ENCODE measurements around the gene DDHD1.
"Not testable (repeated sequence)": the region's sequence is repeated elsewhere in the genome, so short reads cannot be mapped to it uniquely, and the experiment has no call there.

DDHD1 gene

DNA sequence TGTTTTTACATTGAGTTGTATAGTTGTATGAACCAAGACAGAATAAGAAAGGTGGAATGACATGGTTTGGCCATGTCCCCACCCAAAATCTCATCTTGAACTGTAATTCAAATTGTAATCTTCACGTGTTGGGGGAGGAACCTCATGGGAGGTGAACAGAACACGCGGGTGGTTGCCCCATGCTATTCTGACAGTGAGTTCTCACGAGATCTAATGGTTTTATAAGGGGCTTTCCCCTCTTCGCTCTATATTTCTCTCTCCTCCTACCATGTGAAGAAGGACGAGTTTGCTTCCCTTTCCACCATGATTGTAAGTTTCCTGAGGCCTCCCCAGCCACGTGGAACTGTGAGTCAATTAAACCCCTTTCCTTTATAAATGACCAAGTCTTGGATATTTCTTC, 25.3 kb downstream of the DDHD1 start:
- Histone ChIP-seq H4K20me1 (ENCODE audit: insufficient read depth, low read length, poor library complexity, severe bottlenecking) (no peaks in the 10 kb centered on the region), H3K79me2 (ENCODE audit: insufficient read depth, low read length) (peaks cover 81% of the 10 kb centered on the region)

DNA sequence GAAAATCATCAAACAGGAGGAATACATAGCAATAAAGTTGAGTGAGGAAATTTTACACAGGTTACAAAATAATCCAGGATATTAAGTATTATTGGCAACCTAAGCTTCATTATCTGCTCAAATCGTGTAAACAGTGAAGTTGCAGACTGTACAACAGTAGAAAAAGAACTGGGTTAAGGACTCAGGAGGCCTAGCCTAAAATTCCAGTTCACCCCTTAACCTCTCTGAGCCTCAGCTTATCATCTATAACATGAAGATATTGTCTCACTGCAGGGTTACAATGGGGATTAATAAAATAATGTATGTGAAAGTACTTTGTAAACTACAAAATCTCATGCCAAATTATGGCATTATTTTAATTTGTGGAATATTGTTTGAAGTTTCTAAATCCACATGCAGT, 26.0 kb downstream of the DDHD1 start:
- Histone ChIP-seq H3K9me2 (replicated peaks; ENCODE audit: low read depth, low read length) (no peaks in the 10 kb centered on the region), H3K4me1 (ENCODE audit: insufficient read depth, low read length, poor library complexity, severe bottlenecking) (no peaks in the 10 kb centered on the region), H3K4me2 (ENCODE audit: low read depth, low read length, poor library complexity, severe bottlenecking) (no peak overlapping the region), H3K4me3 (ENCODE audit: low read length, poor library complexity, severe bottlenecking) (no peak overlapping the region), H3K9me3 (ENCODE audit: insufficient read depth, low read depth, low read length) (peaks cover 2% of the 10 kb centered on the region; the same call in 1 of the 2 replicates), H2AFZ (ENCODE audit: low read length) (no peak overlapping the region), H3K79me2 (ENCODE audit: insufficient read depth, low read length) (peaks cover 81% of the 10 kb centered on the region), H4K20me1 (ENCODE audit: insufficient read depth, low read length, poor library complexity, severe bottlenecking) (no peaks in the 10 kb centered on the region), H3K27me3 (ENCODE audit: insufficient read depth, low read length, poor library complexity, severe bottlenecking) (no peaks in the 10 kb centered on the region), H3K36me3 (ENCODE audit: insufficient read depth, low read length) (no peaks in the 10 kb centered on the region), H3K9ac (ENCODE audit: low read depth, low read length, poor library complexity, severe bottlenecking) (no peak overlapping the region), H3F3A (ENCODE audit: low read depth) (no peaks in the 10 kb centered on the region)
- no peak for TF ChIP-seq EZH2phosphoT487 (IDR thresholded peaks at IDR 0.05; ENCODE audit: borderline replicate concordance)
- TF ChIP-seq, protein P1, sequence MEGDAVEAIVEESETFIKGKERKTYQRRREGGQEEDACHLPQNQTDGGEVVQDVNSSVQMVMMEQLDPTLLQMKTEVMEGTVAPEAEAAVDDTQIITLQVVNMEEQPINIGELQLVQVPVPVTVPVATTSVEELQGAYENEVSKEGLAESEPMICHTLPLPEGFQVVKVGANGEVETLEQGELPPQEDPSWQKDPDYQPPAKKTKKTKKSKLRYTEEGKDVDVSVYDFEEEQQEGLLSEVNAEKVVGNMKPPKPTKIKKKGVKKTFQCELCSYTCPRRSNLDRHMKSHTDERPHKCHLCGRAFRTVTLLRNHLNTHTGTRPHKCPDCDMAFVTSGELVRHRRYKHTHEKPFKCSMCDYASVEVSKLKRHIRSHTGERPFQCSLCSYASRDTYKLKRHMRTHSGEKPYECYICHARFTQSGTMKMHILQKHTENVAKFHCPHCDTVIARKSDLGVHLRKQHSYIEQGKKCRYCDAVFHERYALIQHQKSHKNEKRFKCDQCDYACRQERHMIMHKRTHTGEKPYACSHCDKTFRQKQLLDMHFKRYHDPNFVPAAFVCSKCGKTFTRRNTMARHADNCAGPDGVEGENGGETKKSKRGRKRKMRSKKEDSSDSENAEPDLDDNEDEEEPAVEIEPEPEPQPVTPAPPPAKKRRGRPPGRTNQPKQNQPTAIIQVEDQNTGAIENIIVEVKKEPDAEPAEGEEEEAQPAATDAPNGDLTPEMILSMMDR (conservative IDR thresholded peaks at IDR 0.05; ENCODE audit: low read length) = no peak

More for the DNA sequence above, 25.3 kb downstream of the DDHD1 start:
- no peaks in the 10 kb centered on the region for H3K36me3 ChIP-seq (ENCODE audit: insufficient read depth, low read length)
- no peaks in the 10 kb centered on the region for H3K9me2 ChIP-seq (replicated peaks; ENCODE audit: low read depth, low read length)
- H3K9me3 ChIP-seq (ENCODE audit: insufficient read depth, low read depth, low read length) = peaks cover 6% of the 10 kb centered on the region; the same call in 1 of the 2 replicates
- no peak overlapping the region for H3K9ac ChIP-seq (ENCODE audit: low read depth, low read length, poor library complexity, severe bottlenecking)
- TF ChIP-seq EZH2phosphoT487 (IDR thresholded peaks at IDR 0.05; ENCODE audit: borderline replicate concordance) = no peak
- no peaks in the 10 kb centered on the region for H3F3A ChIP-seq (ENCODE audit: low read depth)
- H3K27me3 ChIP-seq (ENCODE audit: insufficient read depth, low read length, poor library complexity, severe bottlenecking) = no peaks in the 10 kb centered on the region
- H3K4me3 ChIP-seq (ENCODE audit: low read length, poor library complexity, severe bottlenecking) = no peak overlapping the region
- no peaks in the 10 kb centered on the region for H3K4me1 ChIP-seq (ENCODE audit: insufficient read depth, low read length, poor library complexity, severe bottlenecking)
- H3K4me2 ChIP-seq (ENCODE audit: low read depth, low read length, poor library complexity, severe bottlenecking) = no peak overlapping the region
- no peak overlapping the region for H2AFZ ChIP-seq (ENCODE audit: low read length)

DNA sequence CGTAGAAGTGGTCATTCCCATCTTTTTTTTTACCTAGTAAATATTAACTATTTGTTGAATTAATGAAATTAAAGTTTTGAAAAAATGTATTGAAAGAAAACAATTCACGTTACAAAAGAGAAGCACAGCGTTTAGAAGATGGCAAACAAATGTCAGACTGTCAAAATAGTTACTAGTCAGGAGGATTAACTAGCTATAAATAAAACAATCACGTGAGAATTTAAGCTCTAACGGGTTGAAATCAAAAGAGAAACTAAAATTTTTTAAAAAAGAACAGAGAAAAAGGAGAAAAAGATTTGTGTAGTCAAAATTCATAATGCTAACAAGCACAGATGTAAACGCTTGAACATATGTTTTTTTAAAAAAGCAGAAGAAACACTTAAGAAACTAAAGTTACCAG, 26.4 kb downstream of the DDHD1 start:
- no peak overlapping the region for H3K4me2 ChIP-seq (ENCODE audit: low read depth, low read length, poor library complexity, severe bottlenecking)
- H3K9ac ChIP-seq (ENCODE audit: low read depth, low read length, poor library complexity, severe bottlenecking) = no peak overlapping the region
- H4K20me1 ChIP-seq (ENCODE audit: insufficient read depth, low read length, poor library complexity, severe bottlenecking) = no peaks in the 10 kb centered on the region
- H3K4me1 ChIP-seq (ENCODE audit: insufficient read depth, low read length, poor library complexity, severe bottlenecking) = no peaks in the 10 kb centered on the region
- no peak for TF ChIP-seq EZH2phosphoT487 (IDR thresholded peaks at IDR 0.05; ENCODE audit: borderline replicate concordance)
- H3K4me3 ChIP-seq (ENCODE audit: low read length, poor library complexity, severe bottlenecking) = no peak overlapping the region
- H3K9me2 ChIP-seq (replicated peaks; ENCODE audit: low read depth, low read length) = no peaks in the 10 kb centered on the region
- no peaks in the 10 kb centered on the region for H3K27me3 ChIP-seq (ENCODE audit: insufficient read depth, low read length, poor library complexity, severe bottlenecking)
- H3K9me3 ChIP-seq (ENCODE audit: insufficient read depth, low read depth, low read length) = no peaks in the 10 kb centered on the region
- no peaks in the 10 kb centered on the region for H3K36me3 ChIP-seq (ENCODE audit: insufficient read depth, low read length)
- no peak overlapping the region for H2AFZ ChIP-seq (ENCODE audit: low read length)
- no peaks in the 10 kb centered on the region for H3F3A ChIP-seq (ENCODE audit: low read depth)
- peaks cover 81% of the 10 kb centered on the region for H3K79me2 ChIP-seq (ENCODE audit: insufficient read depth, low read length)

DNA sequence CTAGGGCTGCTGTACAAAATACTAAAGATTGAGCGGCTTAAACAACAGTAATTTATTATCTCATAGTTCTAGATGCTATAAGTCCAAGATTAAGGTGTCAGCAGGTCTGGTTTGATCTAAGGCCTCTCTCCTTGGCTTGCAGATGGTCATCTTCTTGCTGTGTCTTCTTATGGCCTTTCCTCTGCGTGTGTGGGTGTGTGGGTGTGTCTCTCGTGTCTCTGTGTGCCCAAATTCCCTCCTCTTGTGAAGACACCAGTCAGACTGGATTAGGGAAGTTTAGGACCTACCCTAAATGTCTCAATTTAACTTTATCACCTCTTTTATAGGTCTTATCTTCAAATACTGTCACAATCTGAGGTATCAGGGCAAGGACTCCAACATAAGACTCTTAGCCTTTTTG, 28.3 kb downstream of the DDHD1 start:
- no peaks in the 10 kb centered on the region for H3K27me3 ChIP-seq (ENCODE audit: insufficient read depth, low read length, poor library complexity, severe bottlenecking)
- no peak overlapping the region for H3K9ac ChIP-seq (ENCODE audit: low read depth, low read length, poor library complexity, severe bottlenecking)
- H3K36me3 ChIP-seq (ENCODE audit: insufficient read depth, low read length) = no peaks in the 10 kb centered on the region
- no peaks in the 10 kb centered on the region for H3F3A ChIP-seq (ENCODE audit: low read depth)
- no peaks in the 10 kb centered on the region for H3K4me1 ChIP-seq (ENCODE audit: insufficient read depth, low read length, poor library complexity, severe bottlenecking)
- H3K9me2 ChIP-seq (replicated peaks; ENCODE audit: low read depth, low read length) = no peaks in the 10 kb centered on the region
- TF ChIP-seq, protein P1 (conservative IDR thresholded peaks at IDR 0.05; ENCODE audit: low read length) = no peak
- TF ChIP-seq EZH2phosphoT487 (IDR thresholded peaks at IDR 0.05; ENCODE audit: borderline replicate concordance) = no peak
- no peak overlapping the region for H3K4me2 ChIP-seq (ENCODE audit: low read depth, low read length, poor library complexity, severe bottlenecking)
- 0 out of 2 replicates have a peak, but pooled peaks cover 2% of the 10 kb centered on the region for H3K9me3 ChIP-seq (ENCODE audit: insufficient read depth, low read depth, low read length)
- no peak overlapping the region for H2AFZ ChIP-seq (ENCODE audit: low read length)
- H4K20me1 ChIP-seq (ENCODE audit: insufficient read depth, low read length, poor library complexity, severe bottlenecking) = peaks cover 7% of the 10 kb centered on the region
- peaks cover 81% of the 10 kb centered on the region for H3K79me2 ChIP-seq (ENCODE audit: insufficient read depth, low read length)
- no peak overlapping the region for H3K4me3 ChIP-seq (ENCODE audit: low read length, poor library complexity, severe bottlenecking)

DNA sequence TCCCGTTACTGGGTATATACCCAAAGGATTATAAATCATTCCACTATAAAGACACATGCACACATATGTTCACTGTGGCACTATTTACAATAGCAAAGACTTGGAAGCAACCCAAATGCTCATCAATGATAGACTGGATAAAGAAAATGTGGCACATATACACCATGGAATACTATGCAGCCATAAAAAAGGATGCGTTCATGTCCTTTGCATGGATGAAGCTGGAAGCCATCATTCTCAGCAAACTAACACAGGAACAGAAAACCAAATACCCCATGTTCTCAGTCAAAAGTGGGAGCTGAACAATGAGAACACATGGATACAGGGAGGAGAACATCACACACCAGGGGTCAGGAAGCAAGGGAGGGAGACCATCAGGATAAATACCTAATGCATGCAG, 31.7 kb downstream of the DDHD1 start:
- H3K36me3 ChIP-seq (ENCODE audit: insufficient read depth, low read length); H3F3A ChIP-seq (ENCODE audit: low read depth); H3K27me3 ChIP-seq (ENCODE audit: insufficient read depth, low read length, poor library complexity, severe bottlenecking); H3K9me2 ChIP-seq (replicated peaks; ENCODE audit: low read depth, low read length); H2AFZ ChIP-seq (ENCODE audit: low read length); H3K9ac ChIP-seq (ENCODE audit: low read depth, low read length, poor library complexity, severe bottlenecking); H3K4me3 ChIP-seq (ENCODE audit: low read length, poor library complexity, severe bottlenecking); H3K4me1 ChIP-seq (ENCODE audit: insufficient read depth, low read length, poor library complexity, severe bottlenecking); H3K4me2 ChIP-seq (ENCODE audit: low read depth, low read length, poor library complexity, severe bottlenecking); H3K9me3 ChIP-seq (ENCODE audit: insufficient read depth, low read depth, low read length); H4K20me1 ChIP-seq (ENCODE audit: insufficient read depth, low read length, poor library complexity, severe bottlenecking): not testable (repeated sequence)
- peaks cover 82% of the 10 kb centered on the region for H3K79me2 ChIP-seq (ENCODE audit: insufficient read depth, low read length)
